ACC112 (cell line): Measurements from ENCODE around the gene GAS1.
A peak's percentile ranks its signal among the peaks of the same experiment; 100 is the strongest.

Source experiments
- H2AFZ ChIP-seq: fragments of 200-600 bp; sonication (generic); one replicate; pipeline ENCODE4 v1.6.0; 2017; ENCODE audit warnings: antibody characterized with exemption, low read length; ENCODE audit not compliant: unreplicated experiment
- H3K27ac ChIP-seq: fragments of 200-600 bp; sonication (generic); 2 replicates; pipeline ENCODE4 v1.5.1; 2014; ENCODE audit warnings: low read depth, mild to moderate bottlenecking, antibody characterized with exemption, low read length, moderate library complexity
- H3K27me3 ChIP-seq: fragments of 200-600 bp; sonication (generic); 2 replicates; pipeline ENCODE4 v1.6.1; 2014; ENCODE audit warnings: mild to moderate bottlenecking, antibody characterized with exemption, low read length, moderate library complexity, mixed read lengths; ENCODE audit not compliant: insufficient read depth
- H3K36me3 ChIP-seq: fragments of 200-600 bp; sonication (generic); 2 replicates; pipeline ENCODE4 v1.6.1; 2016; ENCODE audit warnings: mild to moderate bottlenecking, antibody characterized with exemption, low read length, moderate library complexity, mixed read lengths; ENCODE audit not compliant: insufficient read depth
- H3K4me1 ChIP-seq: fragments of 200-600 bp; sonication (generic); one replicate; pipeline ENCODE4 v1.6.1; 2016; ENCODE audit warnings: low read length, mixed read lengths; ENCODE audit not compliant: insufficient read depth, unreplicated experiment, control insufficient read depth
- H3K4me3 ChIP-seq: fragments of 200-600 bp; sonication (generic); 2 replicates; pipeline ENCODE4 v1.5.1; 2014; ENCODE audit warnings: mild to moderate bottlenecking, low read depth, low read length
- H3K79me2 ChIP-seq: fragments of 200-600 bp; sonication (generic); one replicate; pipeline ENCODE4 v1.6.0; 2016; ENCODE audit warnings: low read length; ENCODE audit not compliant: control insufficient read depth, unreplicated experiment, insufficient read depth

Gene GAS1

GRCh38 chr9:86924206-86924605, 23.1 kb downstream of the GAS1 start:
- H3K27ac ChIP-seq, result no peak overlapping the region
- no peaks in the 10 kb centered on the region for H3K4me1 ChIP-seq
- no peak overlapping the region for H2AFZ ChIP-seq
- no peaks in the 10 kb centered on the region for H3K79me2 ChIP-seq
- H3K4me3 ChIP-seq, result no peak overlapping the region
- H3K27me3 ChIP-seq, result 0 out of 2 replicates have a peak, but pooled peaks cover 19% of the 10 kb centered on the region
- no peaks in the 10 kb centered on the region for H3K36me3 ChIP-seq

DNA sequence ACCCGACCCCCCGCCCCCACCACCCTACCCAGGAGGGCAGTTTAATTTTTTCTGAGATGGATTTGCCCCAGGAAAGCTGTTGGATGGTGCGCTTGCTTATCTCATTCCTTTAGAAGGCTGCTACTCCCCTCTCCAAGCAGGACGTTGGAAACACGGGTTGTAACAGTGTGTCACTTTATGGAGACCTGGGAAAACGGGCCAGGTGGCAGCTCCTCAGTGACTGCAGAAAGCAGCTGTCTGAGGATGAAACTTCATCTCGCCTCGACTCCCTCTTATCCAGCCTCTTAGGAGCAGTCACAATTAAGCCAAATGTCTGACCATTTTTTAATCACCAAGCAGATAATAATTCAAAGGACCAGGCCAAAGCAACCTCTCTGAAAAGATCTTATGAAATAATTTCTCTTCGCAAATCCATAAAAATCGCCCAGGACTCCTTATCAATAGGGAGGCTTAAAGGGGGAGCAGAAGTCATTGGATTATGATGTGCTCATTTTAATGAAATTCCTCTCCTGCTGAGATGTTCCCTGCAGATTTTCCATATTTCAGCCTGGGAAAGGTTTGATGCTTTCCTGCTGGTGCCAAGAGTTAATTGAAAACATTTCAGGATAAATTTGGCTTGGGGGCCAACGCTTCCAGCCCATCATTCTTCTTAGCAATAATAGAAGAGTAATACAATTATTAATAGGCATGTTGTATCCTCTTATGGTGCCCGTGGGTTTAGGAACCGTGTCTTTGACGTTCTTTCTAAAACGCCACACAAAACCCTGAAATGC, 26.0 kb downstream of the GAS1 start:
- Histone ChIP-seq H3K79me2 (no peaks in the 10 kb centered on the region), H3K4me3 (no peak overlapping the region), H2AFZ (no peak overlapping the region), H3K4me1 (no peaks in the 10 kb centered on the region), H3K27me3 (peaks cover 19% of the 10 kb centered on the region; the same call in 1 of the 2 replicates), H3K36me3 (no peaks in the 10 kb centered on the region), H3K27ac (no peak overlapping the region)

DNA sequence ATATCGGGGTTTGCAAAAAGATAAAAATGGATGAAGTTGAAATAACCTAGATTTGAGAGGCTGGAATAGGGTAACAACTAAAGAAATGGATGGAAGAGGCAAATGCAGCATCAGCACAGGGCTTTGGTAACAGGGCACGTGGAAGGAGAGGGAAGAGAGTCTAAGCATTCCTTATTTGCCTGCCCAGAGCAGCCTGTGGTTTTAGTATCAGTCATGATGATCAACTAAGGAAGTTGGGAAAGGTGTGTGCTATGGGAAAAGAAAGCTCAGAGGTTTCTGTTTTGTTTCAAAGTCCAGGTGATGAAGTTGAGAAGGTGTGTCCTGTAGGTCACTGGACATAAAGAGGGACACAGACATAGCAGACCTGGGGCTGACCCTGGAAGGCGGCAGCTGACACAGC, 28.8 kb downstream of the GAS1 start:
- H3K27me3 ChIP-seq, result peaks cover 22% of the 10 kb centered on the region
- no peaks in the 10 kb centered on the region for H3K79me2 ChIP-seq
- no peaks in the 10 kb centered on the region for H3K36me3 ChIP-seq
- H2AFZ ChIP-seq, result no peak overlapping the region
- H3K4me3 ChIP-seq, result no peak overlapping the region
- no peaks in the 10 kb centered on the region for H3K4me1 ChIP-seq
- H3K27ac ChIP-seq, result no peak overlapping the region

DNA sequence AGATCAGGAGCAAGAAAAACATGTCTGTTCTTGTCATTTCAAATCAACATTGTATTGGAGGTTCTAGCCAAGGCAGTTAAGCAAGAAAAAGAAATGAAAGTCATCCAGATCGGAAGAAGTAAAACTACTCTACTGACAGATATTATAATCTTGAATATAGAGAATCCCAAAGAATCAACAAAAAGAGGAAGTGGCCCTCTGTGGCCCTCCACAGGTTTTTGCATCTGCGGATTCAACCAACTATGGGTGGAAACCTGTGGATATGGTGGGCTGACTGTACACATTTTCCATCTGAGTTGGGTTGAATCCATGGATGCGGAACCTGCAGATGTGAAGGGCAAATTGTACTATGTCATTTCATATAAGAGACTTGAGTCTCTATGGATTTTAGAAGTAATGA, 35.1 kb downstream of the GAS1 start:
- Histone ChIP-seq H3K27ac (no peak overlapping the region), H3K27me3 (peaks cover 3% of the 10 kb centered on the region; the same call in 1 of the 2 replicates), H3K36me3 (no peaks in the 10 kb centered on the region), H3K4me1 (no peaks in the 10 kb centered on the region), H3K79me2 (no peaks in the 10 kb centered on the region), H2AFZ (no peak overlapping the region), H3K4me3 (no peak overlapping the region)

DNA sequence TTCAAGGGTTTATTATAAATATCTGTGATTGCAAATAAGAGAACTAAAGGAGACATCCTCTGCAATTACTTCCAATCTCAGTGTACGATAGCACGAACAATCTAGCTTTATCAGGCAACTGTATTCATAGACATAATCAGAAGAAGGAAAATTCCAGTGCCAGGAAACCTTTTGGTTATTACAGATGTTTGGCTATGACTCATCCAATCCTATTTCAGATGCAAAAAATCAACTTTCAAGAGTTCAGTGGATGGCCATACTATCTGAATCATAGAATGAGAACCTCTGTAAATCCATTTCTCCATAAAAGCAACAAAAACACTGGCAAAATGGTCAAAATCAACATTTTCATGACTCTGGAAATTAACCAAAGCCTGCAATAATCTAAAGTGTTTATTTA, 37.9 kb downstream of the GAS1 start:
- Histone ChIP-seq H3K4me3 (no peak overlapping the region), H2AFZ (no peak overlapping the region), H3K4me1 (no peaks in the 10 kb centered on the region), H3K27me3 (peaks cover 14% of the 10 kb centered on the region), H3K27ac (no peak overlapping the region), H3K36me3 (no peaks in the 10 kb centered on the region), H3K79me2 (no peaks in the 10 kb centered on the region)

GRCh38 chr9:86908261-86908660, 39.0 kb downstream of the GAS1 start:
- Histone ChIP-seq H3K4me3 (no peak overlapping the region), H2AFZ (no peak overlapping the region), H3K36me3 (no peaks in the 10 kb centered on the region), H3K27me3 (peaks cover 13% of the 10 kb centered on the region), H3K79me2 (no peaks in the 10 kb centered on the region), H3K27ac (no peak overlapping the region), H3K4me1 (no peaks in the 10 kb centered on the region)

DNA sequence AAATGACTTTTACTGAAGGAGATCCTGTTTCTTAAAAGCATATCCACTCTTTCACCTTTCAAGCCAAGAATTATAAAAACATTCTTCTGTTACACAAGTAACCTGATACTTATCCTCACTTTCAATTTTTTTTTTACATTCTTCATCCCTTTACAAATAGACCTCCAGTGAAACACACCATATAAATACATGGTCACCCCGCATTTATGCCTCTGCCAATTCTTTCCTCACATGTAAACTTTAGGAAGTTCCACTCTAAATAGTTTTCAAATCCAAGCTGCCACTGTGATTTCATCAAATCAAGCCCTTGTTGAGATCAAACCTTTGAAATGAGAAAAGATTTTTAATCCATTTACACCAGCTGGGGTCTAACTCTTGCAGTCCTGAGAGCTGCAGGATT, 40.0 kb downstream of the GAS1 start:
- Histone ChIP-seq H3K27ac (no peak overlapping the region), H3K79me2 (no peaks in the 10 kb centered on the region), H3K36me3 (no peaks in the 10 kb centered on the region), H3K27me3 (peaks cover 18% of the 10 kb centered on the region), H3K4me1 (no peaks in the 10 kb centered on the region), H2AFZ (no peak overlapping the region), H3K4me3 (no peak overlapping the region)

GRCh38 chr9:86903734-86904085, 43.6 kb downstream of the GAS1 start:
- Histone ChIP-seq H3K4me1 (no peaks in the 10 kb centered on the region), H3K36me3 (no peaks in the 10 kb centered on the region), H3K4me3 (no peak overlapping the region), H3K27ac (no peak overlapping the region), H2AFZ (no peak overlapping the region), H3K79me2 (no peaks in the 10 kb centered on the region), H3K27me3 (peaks cover 22% of the 10 kb centered on the region)

DNA sequence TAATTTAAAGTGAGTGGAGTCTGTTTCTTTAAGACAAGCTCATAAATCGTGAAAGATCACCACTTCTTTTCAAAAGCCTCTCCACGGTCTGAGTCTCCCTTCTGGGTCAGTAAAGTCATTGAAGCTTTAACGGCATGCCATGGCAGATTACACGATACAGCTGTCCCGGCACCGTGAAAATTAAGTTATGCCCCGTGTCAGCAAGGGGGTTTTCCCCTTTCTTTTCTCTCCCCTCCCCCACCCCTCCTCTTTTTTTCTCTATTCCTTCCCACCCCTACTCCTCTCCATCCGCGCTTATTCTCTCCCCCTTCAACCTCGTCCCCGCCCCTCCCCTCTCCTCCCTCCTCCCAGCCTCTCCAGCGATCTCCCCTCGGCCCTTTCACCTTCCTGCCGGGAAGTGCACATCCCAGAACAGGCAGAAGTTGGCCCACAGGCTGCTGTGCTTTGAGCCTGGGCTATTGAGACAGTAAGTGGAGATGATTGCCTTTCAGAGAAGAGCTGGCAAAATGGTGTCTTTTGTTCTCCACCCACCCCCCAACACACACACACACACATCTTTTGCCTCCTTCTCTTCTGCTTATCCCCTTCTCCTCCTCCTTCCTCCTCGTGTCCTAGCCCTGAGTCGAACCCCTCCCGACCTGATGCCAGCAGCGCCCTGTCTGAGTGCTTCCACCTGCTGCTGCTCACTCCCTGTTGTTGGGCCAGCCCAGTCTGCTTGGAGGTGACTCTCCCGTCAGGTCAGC, 44.1 kb downstream of the GAS1 start:
- Histone ChIP-seq H3K4me3 (0 out of 2 replicates have a peak overlapping the region, but pooled peaks have one; percentile 35), H3K79me2 (no peaks in the 10 kb centered on the region), H3K27me3 (peaks cover 22% of the 10 kb centered on the region), H3K36me3 (no peaks in the 10 kb centered on the region), H3K4me1 (no peaks in the 10 kb centered on the region), H2AFZ (peak overlapping the region; percentile 12), H3K27ac (no peak overlapping the region)

DNA sequence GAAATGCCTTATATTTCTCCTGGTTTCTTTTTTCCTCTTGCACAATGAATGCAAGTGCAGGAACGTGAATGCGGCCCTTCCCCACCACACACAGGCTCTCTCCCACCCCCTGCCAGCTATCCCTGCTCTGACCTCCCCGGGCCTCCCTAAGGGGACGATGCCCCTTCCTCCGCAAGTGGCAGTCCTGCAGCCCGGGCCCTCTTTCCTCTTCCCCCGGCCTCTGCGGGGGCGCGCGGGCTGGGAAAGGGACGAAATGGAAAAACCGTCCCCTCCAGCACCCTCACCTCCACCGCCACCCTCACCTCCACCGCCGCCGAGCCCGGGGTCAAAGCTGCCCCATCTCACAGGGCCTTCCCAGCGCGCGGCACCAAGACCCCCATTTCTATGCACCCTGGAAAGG, 44.7 kb downstream of the GAS1 start:
- H2AFZ ChIP-seq, result peak overlapping the region; percentile 12
- H3K4me3 ChIP-seq, result 0 out of 2 replicates have a peak overlapping the region, but pooled peaks have one; percentile 35
- no peak overlapping the region for H3K27ac ChIP-seq
- no peaks in the 10 kb centered on the region for H3K79me2 ChIP-seq
- no peaks in the 10 kb centered on the region for H3K36me3 ChIP-seq
- no peaks in the 10 kb centered on the region for H3K4me1 ChIP-seq
- H3K27me3 ChIP-seq, result peaks cover 22% of the 10 kb centered on the region

GRCh38 chr9:86902176-86902575, 45.1 kb downstream of the GAS1 start:
- Histone ChIP-seq H3K4me1 (no peaks in the 10 kb centered on the region), H3K36me3 (no peaks in the 10 kb centered on the region), H3K79me2 (no peaks in the 10 kb centered on the region), H3K27ac (no peak overlapping the region), H2AFZ (no peak overlapping the region), H3K4me3 (no peak overlapping the region), H3K27me3 (peaks cover 22% of the 10 kb centered on the region)
